Naive B cell (primary cell): Measurements from ENCODE around the gene CTRB1. TPM values are rescaled to one million over a fixed set of nuclear protein-coding genes. Genes with fewer than 3 reads are reported as not detected.

Experiments
- ATAC-seq, 2 donors: fragments of 150-1000 bp; cut with Tn5 transposase; 2 replicates each; pipeline ENCODE4 v1.10.0; 2021; ENCODE audit warnings: low read depth in 2 of 2, mild to moderate bottlenecking in 2 of 2, moderate library complexity in 2 of 2
- DNase-seq: peaks from one replicate; pipeline ENCODE4 v3.0.0; 2022
- H3K27ac Mint-ChIP-seq, 6 donors: one replicate each; pipeline ENCODE4 v1.8.0; 2020 to 2022; ENCODE audit warnings: mild to moderate bottlenecking in 6 of 6, mixed read lengths in 6 of 6, moderate library complexity in 5 of 6, inconsistent platforms in 2 of 6
- H3K27me3 Mint-ChIP-seq, 3 donors: one replicate each; pipeline ENCODE4 v1.8.0; 2021 to 2022; ENCODE audit warnings: mixed read lengths in 3 of 3, mild to moderate bottlenecking in 1 of 3
- H3K36me3 Mint-ChIP-seq, 2 donors: one replicate each; pipeline ENCODE4 v1.8.0; 2020 to 2022; ENCODE audit warnings: mixed read lengths in 2 of 2, inconsistent platforms in 1 of 2, mild to moderate bottlenecking in 1 of 2
- H3K4me1 Mint-ChIP-seq, 3 donors: one replicate each; pipeline ENCODE4 v1.8.0; 2020 to 2022; ENCODE audit warnings: mixed read lengths in 3 of 3, inconsistent platforms in 1 of 3, mild to moderate bottlenecking in 1 of 3, moderate library complexity in 1 of 3
- H3K4me3 Mint-ChIP-seq, 8 donors: one replicate each; pipeline ENCODE4 v1.8.0; 2020 to 2022; ENCODE audit warnings: mild to moderate bottlenecking in 8 of 8, mixed read lengths in 8 of 8, moderate library complexity in 8 of 8, inconsistent platforms in 2 of 8
- H3K9me3 Mint-ChIP-seq, 7 donors: one replicate each; pipeline ENCODE4 v1.8.0; 2020 to 2022; ENCODE audit warnings: mixed read lengths in 7 of 7, mild to moderate bottlenecking in 5 of 7, inconsistent platforms in 2 of 7, moderate library complexity in 1 of 7
- polyA plus RNA-seq, 6 donors: library from polyadenylated mRNA; unstranded; fragments of 300-500 nt; fragmentation: Illumina TruSeq; gene quantifications; one replicate each; pipeline ENCODE4 v1.2.3, GENCODE V29; 2021; ENCODE audit warnings: low read depth in 6 of 6

Gene CTRB1
- polyA plus RNA-seq, result not detected

- DNase-seq (no peak), ATAC-seq (no peak)
- Mint-ChIP-seq H3K27me3 (peaks cover 12 to 16% (median 14%) of the 10 kb centered on the region in 3 donors), H3K36me3 (no peaks in the 10 kb centered on the region), H3K4me1 (peaks cover 9 to 16% (median 9%) of the 10 kb centered on the region in 3 donors), H3K9me3 (peaks cover 0 to 2% (median 0%) of the 10 kb centered on the region in 7 donors), H3K27ac (no peak within 1 kb of the TSS), H3K4me3 (peak within 1 kb of the TSS in 5 of 8 donors; percentile 44 to 70 (median 58))
These were observed at the start of gene CTRB1 for GRCh38 chr16:75218256-75219076. CTRB1 (plus strand) TSS chr16:75218988; CDS start chr16:75219008, 20 bp downstream.

- Mint-ChIP-seq H3K36me3 (peaks cover 68 to 70% of the 10 kb centered on the region in 2 donors), H3K4me3 (no peak overlapping the region), H3K9me3 (peaks cover 20 to 83% (median 71%) of the 10 kb centered on the region in 7 donors), H3K4me1 (no peaks in the 10 kb centered on the region), H3K27me3 (peaks cover 0 to 6% (median 0%) of the 10 kb centered on the region in 3 donors), H3K27ac (no peak overlapping the region)
- DNase-seq, result no peak
- ATAC-seq, result no peak
These were observed 48.8 kb upstream of the CTRB1 start for GRCh38 chr16:75169899-75170405.

- peaks cover 31 to 95% (median 83%) of the 10 kb centered on the region in 7 donors for H3K9me3 Mint-ChIP-seq
- H3K36me3 Mint-ChIP-seq, result peaks cover 59 to 76% of the 10 kb centered on the region in 2 donors
- ATAC-seq, result no peak
- H3K27ac Mint-ChIP-seq, result peak overlapping the region in 1 of 6 donors; percentile 7
- H3K27me3 Mint-ChIP-seq, result peaks cover 0 to 12% (median 11%) of the 10 kb centered on the region in 3 donors
- H3K4me1 Mint-ChIP-seq, result no peaks in the 10 kb centered on the region
- no peak for DNase-seq
- no peak overlapping the region for H3K4me3 Mint-ChIP-seq
These were observed 46.2 kb upstream of the CTRB1 start for GRCh38 chr16:75172578-75172977.

- no peak for ATAC-seq
- Mint-ChIP-seq H3K36me3 (peaks cover 42 to 67% of the 10 kb centered on the region in 2 donors), H3K9me3 (peaks cover 27 to 81% (median 69%) of the 10 kb centered on the region in 7 donors), H3K27ac (no peak overlapping the region), H3K4me3 (no peak overlapping the region), H3K4me1 (no peaks in the 10 kb centered on the region), H3K27me3 (peaks cover 0 to 19% (median 11%) of the 10 kb centered on the region in 3 donors)
- DNase-seq, result no peak
These were observed 43.7 kb upstream of the CTRB1 start for GRCh38 chr16:75175074-75175473.

GRCh38 chr16:75176926-75177325 lies 41.9 kb upstream of the CTRB1 start:
- H3K27ac Mint-ChIP-seq, result no peak overlapping the region
- H3K4me1 Mint-ChIP-seq, result no peaks in the 10 kb centered on the region
- no peak for ATAC-seq
- peak overlapping the region in 2 of 8 donors; percentile 30 to 35 for H3K4me3 Mint-ChIP-seq
- DNase-seq, result no peak
- peaks cover 34 to 54% of the 10 kb centered on the region in 2 donors for H3K36me3 Mint-ChIP-seq
- peaks cover 27 to 63% (median 55%) of the 10 kb centered on the region in 7 donors for H3K9me3 Mint-ChIP-seq
- H3K27me3 Mint-ChIP-seq, result peaks cover 5 to 19% (median 11%) of the 10 kb centered on the region in 3 donors

- H3K27me3 Mint-ChIP-seq, result peaks cover 4 to 19% (median 10%) of the 10 kb centered on the region in 3 donors
- H3K27ac Mint-ChIP-seq, result no peak overlapping the region
- ATAC-seq, result no peak
- H3K36me3 Mint-ChIP-seq, result peaks cover 13 to 31% of the 10 kb centered on the region in 2 donors
- H3K4me1 Mint-ChIP-seq, result no peaks in the 10 kb centered on the region
- no peak for DNase-seq
- peaks cover 14 to 40% (median 32%) of the 10 kb centered on the region in 7 donors for H3K9me3 Mint-ChIP-seq
- H3K4me3 Mint-ChIP-seq, result peak overlapping the region in 2 of 8 donors; percentile 5 to 29
These were observed 39.6 kb upstream of the CTRB1 start for GRCh38 chr16:75179208-75179607.

- no peak overlapping the region for H3K4me3 Mint-ChIP-seq
- peaks cover 9 to 22% of the 10 kb centered on the region in 2 donors for H3K36me3 Mint-ChIP-seq
- DNase-seq (no peak), ATAC-seq (no peak)
- peaks cover 3 to 32% (median 28%) of the 10 kb centered on the region in 3 donors for H3K27me3 Mint-ChIP-seq
- peaks cover 8 to 22% (median 17%) of the 10 kb centered on the region in 7 donors for H3K9me3 Mint-ChIP-seq
- peak overlapping the region in 1 of 6 donors; percentile 88 for H3K27ac Mint-ChIP-seq
- H3K4me1 Mint-ChIP-seq, result no peaks in the 10 kb centered on the region
These were observed 37.2 kb upstream of the CTRB1 start for GRCh38 chr16:75181630-75182029.

- Mint-ChIP-seq H3K27me3 (peaks cover 29 to 71% (median 38%) of the 10 kb centered on the region in 3 donors), H3K27ac (no peak overlapping the region), H3K36me3 (no peaks in the 10 kb centered on the region), H3K4me1 (no peaks in the 10 kb centered on the region), H3K9me3 (peaks cover 0 to 6% (median 2%) of the 10 kb centered on the region in 7 donors), H3K4me3 (peak overlapping the region in 1 of 8 donors; percentile 64)
- DNase-seq (no peak), ATAC-seq (no peak)
These were observed 29.8 kb upstream of the CTRB1 start for GRCh38 chr16:75188832-75189477.

- Mint-ChIP-seq H3K27ac (no peak overlapping the region), H3K9me3 (peaks cover 0 to 6% (median 2%) of the 10 kb centered on the region in 7 donors), H3K27me3 (peaks cover 29 to 70% (median 34%) of the 10 kb centered on the region in 3 donors), H3K36me3 (no peaks in the 10 kb centered on the region), H3K4me3 (no peak overlapping the region), H3K4me1 (no peaks in the 10 kb centered on the region)
- DNase-seq (no peak), ATAC-seq (no peak)
These were observed 29.0 kb upstream of the CTRB1 start for GRCh38 chr16:75189638-75190245.

- Mint-ChIP-seq H3K4me3 (no peak overlapping the region), H3K27ac (no peak overlapping the region), H3K27me3 (peaks cover 35 to 70% (median 47%) of the 10 kb centered on the region in 3 donors), H3K36me3 (no peaks in the 10 kb centered on the region), H3K9me3 (peaks cover 0 to 6% (median 0%) of the 10 kb centered on the region in 7 donors), H3K4me1 (no peaks in the 10 kb centered on the region)
- ATAC-seq (no peak), DNase-seq (no peak)
These were observed 26.1 kb upstream of the CTRB1 start for GRCh38 chr16:75192606-75193264.

GRCh38 chr16:75193265-75193650 lies 25.5 kb upstream of the CTRB1 start:
- H3K9me3 Mint-ChIP-seq, result peaks cover 0 to 6% (median 0%) of the 10 kb centered on the region in 7 donors
- H3K36me3 Mint-ChIP-seq, result no peaks in the 10 kb centered on the region
- no peak overlapping the region for H3K4me3 Mint-ChIP-seq
- no peak for ATAC-seq
- DNase-seq, result no peak
- peaks cover 40 to 73% (median 52%) of the 10 kb centered on the region in 3 donors for H3K27me3 Mint-ChIP-seq
- no peaks in the 10 kb centered on the region for H3K4me1 Mint-ChIP-seq
- H3K27ac Mint-ChIP-seq, result peak overlapping the region in 2 of 6 donors; percentile 32 to 61

- H3K27ac Mint-ChIP-seq, result peak overlapping the region in 2 of 6 donors; percentile 32 to 61
These were observed 24.9 kb upstream of the CTRB1 start for GRCh38 chr16:75193730-75194444.

More at GRCh38 chr16:75193730-75194444, 24.9 kb upstream of the CTRB1 start:
- Mint-ChIP-seq H3K27me3 (peaks cover 41 to 71% (median 49%) of the 10 kb centered on the region in 3 donors), H3K36me3 (no peaks in the 10 kb centered on the region), H3K9me3 (peaks cover 0 to 6% (median 0%) of the 10 kb centered on the region in 7 donors), H3K4me3 (no peak overlapping the region), H3K4me1 (no peaks in the 10 kb centered on the region)
- DNase-seq, result no peak
- ATAC-seq, result no peak
